AG08396 (cell line): Measurements from ENCODE around the gene MVB12A.

Experiments
- DNase-seq: peaks from one replicate; pipeline ENCODE4 v3.0.0; 2012; ENCODE audit warnings: low spot score, mixed read lengths

MVB12A gene

GRCh38 chr19:17419621-17420474, at the start of gene MVB12A:
Gene MVB12A, plus strand, starts transcription at chr19:17420047. Its CDS starts 89 bp downstream, at chr19:17420136.
- peak; percentile 99 for DNase-seq

DNA sequence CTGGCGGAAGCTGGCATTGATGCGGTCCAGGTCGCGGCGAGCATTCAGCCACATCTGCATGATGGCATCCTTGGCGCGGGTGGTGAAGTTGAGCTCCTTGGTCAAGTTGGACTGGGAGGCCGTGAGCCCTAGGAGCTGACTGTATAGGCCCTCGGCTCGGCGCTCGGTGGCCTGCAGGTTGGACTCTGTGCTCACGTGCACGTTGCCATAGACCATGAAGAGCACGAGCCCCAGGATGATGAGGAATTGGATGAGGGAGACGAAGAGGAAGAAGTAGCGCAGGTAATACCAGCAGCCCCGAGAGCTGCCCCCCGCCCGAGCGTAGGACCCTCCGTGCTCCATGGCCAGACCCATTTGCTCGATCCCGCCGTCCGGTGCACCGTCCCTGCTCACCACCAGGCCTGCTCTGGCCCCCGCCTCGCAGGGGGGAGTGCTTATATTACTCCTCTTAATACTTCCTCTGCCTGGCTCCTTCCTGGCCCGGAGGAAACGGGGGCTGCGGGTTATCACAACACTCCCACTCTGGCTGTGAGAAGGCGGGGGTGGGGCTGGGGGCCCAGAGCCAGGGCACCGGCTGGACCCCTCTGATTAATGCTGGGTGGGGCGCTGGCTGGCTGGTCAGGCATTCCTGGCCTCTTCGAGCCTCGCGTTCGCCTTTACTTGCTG, 42.8 kb upstream of the MVB12A start, which contains the start of gene PLVAP:
PLVAP (minus strand) TSS at position 408 of the 666 bp plus-strand sequence; CDS start at position 354, 54 bp downstream.
- no peak for DNase-seq

DNA sequence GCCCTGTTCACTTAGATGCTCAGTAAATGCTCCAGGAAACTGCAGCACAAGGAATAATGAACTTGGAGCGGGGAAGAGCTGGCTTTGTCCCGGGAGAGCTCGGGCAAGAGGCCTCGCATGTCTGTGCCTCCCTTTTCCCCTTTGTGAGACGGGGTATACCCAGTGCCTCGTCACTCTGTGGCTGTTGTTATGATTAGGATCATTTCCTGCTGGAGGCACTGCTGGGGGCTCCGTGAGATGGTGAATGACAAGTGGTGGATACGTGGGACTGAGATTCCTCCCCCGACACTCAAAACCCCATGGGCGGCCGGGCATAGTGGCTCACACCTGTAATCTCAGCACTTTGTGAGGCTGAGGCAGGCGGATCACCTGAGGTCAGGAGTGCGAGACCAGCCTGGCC, 41.6 kb upstream of the MVB12A start:
- DNase-seq = no peak

GRCh38 chr19:17379221-17379631, 40.6 kb upstream of the MVB12A start:
- no peak for DNase-seq

- DNase-seq = no peak
Observed at GRCh38 chr19:17380426-17381138, 39.3 kb upstream of the MVB12A start.

- DNase-seq = peak; percentile 84
Observed at GRCh38 chr19:17385878-17386611, 33.8 kb upstream of the MVB12A start.

GRCh38 chr19:17389288-17389687, 30.6 kb upstream of the MVB12A start:
- no peak for DNase-seq

GRCh38 chr19:17389957-17390664, 29.7 kb upstream of the MVB12A start:
- no peak for DNase-seq

DNA sequence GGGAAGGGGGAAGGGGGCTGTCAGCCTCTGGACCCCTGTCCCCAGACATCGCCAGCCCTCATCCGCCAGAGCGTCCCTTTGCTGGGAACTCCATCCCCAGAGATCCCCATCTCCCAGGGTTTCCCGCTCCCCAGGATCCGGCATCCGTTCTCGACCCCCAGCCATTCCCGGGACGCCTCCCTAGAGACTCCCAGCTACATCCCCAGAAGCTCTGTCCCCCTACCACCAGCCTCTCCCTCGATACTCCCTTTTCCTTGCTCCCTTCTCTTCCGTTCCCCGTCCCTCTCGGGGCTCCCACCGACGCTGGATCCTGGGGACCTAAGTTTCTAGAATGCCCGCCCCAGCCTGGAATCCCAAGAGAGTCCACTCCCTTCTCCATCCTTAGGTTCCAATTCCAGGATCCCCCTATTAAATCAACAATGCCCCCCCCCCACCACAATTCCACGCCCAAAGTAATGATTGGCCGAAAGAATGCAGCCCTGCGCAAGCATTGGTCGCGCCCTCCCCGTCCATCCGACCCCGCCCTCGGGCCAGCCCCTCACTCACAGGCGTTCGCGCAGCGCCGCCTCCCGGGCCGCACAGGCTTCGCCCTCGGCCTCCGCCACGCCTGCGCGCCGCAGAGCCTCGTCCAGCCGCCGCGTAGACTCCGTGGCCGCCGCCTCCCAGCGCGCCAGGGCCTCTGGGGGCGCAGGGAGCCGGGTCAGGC, 29.0 kb upstream of the MVB12A start:
- peak; percentile 98 for DNase-seq

- no peak for DNase-seq
Observed at GRCh38 chr19:17391371-17392151, 28.3 kb upstream of the MVB12A start.

GRCh38 chr19:17393002-17393401, 26.8 kb upstream of the MVB12A start:
- DNase-seq = no peak

- no peak for DNase-seq
Observed at GRCh38 chr19:17393914-17394313, 25.9 kb upstream of the MVB12A start, which contains the start of gene CCDC194. Gene CCDC194, minus strand, starts transcription at chr19:17394196. Its CDS starts 38 bp downstream, at chr19:17394158.

- peak; percentile 81 for DNase-seq
Observed at GRCh38 chr19:17394891-17395415, 24.9 kb upstream of the MVB12A start.

DNA sequence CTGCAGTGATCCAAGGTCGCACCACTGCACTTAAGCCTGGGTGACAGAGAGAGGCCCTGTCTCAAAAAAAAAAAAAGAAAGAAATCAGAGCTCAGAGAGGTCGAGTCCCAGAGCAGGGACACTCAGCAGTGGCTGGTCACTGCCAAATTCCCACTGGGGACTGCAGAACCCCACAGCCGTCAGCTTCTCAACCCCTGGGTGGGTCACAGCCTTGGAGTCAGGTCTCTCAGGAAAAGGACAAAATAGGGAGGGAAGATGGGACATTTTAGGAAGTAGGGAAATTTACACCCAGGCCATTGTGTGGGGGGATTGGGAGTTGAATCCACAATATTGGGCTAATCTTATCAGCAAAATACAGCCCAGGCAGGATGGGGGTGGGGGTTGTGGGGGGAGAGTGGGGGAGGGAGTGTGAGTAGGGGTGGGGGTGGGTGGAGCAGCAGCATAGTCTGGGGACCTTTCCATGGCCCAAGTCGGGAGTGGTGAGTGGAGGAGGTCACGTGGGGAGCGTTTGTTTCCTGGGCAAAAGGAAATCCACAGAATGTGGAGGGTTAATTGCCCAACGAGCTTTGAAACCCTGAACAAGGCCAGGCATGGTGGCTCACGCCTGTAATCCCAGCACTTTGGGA, 20.8 kb upstream of the MVB12A start:
- DNase-seq = no peak

GRCh38 chr19:17401628-17402027, 18.2 kb upstream of the MVB12A start:
- no peak for DNase-seq

- peak; percentile 68 for DNase-seq
Observed at GRCh38 chr19:17402982-17403855, 16.6 kb upstream of the MVB12A start.

DNA sequence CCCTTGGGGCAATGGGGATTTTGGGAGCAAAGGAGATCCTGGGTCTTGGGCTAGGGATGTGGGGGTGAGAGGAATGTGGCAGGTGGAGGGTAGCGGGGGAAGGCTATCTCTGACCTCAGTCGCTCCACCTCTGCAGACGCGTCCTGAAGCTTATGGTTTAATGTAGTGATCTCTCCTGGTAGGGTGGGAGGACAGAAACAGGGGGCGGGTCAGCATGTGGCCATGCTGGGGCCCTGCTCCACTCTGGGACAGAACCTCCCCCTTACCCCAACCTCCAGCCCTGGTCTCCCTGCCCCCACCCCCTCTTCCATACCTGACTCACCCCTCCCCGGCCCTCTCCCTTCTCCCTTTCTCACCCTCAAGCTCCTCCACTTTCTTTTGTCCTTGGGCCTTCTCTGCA, 15.8 kb upstream of the MVB12A start:
- DNase-seq = no peak
